HG03575 (cell line): ENCODE data around the gene MFSD11.
"Not testable (repeated sequence)": the region's sequence is repeated elsewhere in the genome, so short reads cannot be mapped to it uniquely, and the experiment has no call there.

Experiments used
- ATAC-seq: cut with Tn5 transposase; IDR thresholded peaks from one replicate; pipeline ENCODE4 v1.9.1; 2021; ENCODE audit not compliant: unreplicated experiment, insufficient number of reproducible peaks, low FRiP score; ENCODE audit errors: extremely low read depth

Gene MFSD11

DNA sequence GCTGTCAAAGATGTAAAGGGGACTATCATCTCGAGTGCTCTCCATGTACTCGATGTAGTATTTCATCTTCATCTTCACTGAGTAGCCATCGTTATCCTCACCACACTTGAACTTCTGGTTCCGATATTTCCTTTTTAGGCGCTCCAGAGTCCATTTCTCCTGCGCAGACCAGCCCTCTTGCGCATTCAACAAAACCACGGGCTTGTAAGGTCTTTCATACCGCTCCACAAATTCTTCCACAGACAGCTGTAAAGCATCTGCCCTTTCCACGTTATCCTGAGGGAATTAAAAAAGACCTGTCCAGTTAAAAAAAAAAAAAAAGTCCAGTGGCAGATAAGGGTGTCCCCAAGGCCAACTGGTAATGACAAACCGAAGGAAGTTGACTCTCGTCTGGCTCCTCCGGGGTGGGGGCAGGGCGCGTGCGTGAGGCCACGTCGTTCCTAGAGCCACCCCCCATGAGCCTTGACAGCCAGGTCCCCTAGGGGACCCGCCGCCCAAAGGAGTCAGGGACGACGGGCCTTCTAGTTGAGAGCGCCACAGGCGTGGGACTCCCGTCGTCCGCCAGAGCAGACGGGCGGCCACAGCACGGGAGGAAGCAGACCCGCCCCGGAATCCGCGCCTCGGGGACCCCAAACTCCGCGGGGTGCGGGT is 12.2 kb upstream of the MFSD11 start:
- ATAC-seq: no peak

DNA sequence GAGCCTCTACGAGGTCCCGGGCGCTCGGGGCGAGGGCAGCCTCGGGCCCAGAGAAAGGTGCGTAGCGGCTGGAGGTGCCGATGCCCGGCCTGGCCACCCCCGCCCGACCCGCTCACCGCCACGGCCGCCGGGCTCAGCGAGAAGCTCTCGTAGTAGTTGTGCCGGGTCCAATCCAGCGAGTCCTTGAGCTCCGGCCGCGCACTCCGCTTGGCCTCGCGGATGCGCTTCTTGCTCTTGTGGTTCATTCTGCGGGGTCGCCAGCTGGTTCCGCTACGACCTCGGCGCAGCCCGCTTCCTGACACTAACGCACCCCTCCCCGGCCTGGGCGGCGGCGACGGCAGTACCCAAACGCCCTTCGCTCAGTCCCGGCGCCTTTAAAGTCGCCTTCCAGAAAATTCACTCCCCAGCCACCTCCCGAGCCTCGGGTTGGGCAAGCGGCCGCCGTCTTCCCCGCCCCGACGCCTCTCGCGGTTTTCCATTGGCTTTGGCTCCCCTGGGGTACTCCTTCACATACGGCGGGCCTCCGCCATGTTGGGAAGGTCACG is 11.6 kb upstream of the MFSD11 start, which contains the start of gene JMJD6:
TSS of gene JMJD6 (minus strand) at position 376 of the 545 bp plus-strand sequence. CDS start at position 245, 131 bp downstream.
- peak; percentile 22 for ATAC-seq

DNA sequence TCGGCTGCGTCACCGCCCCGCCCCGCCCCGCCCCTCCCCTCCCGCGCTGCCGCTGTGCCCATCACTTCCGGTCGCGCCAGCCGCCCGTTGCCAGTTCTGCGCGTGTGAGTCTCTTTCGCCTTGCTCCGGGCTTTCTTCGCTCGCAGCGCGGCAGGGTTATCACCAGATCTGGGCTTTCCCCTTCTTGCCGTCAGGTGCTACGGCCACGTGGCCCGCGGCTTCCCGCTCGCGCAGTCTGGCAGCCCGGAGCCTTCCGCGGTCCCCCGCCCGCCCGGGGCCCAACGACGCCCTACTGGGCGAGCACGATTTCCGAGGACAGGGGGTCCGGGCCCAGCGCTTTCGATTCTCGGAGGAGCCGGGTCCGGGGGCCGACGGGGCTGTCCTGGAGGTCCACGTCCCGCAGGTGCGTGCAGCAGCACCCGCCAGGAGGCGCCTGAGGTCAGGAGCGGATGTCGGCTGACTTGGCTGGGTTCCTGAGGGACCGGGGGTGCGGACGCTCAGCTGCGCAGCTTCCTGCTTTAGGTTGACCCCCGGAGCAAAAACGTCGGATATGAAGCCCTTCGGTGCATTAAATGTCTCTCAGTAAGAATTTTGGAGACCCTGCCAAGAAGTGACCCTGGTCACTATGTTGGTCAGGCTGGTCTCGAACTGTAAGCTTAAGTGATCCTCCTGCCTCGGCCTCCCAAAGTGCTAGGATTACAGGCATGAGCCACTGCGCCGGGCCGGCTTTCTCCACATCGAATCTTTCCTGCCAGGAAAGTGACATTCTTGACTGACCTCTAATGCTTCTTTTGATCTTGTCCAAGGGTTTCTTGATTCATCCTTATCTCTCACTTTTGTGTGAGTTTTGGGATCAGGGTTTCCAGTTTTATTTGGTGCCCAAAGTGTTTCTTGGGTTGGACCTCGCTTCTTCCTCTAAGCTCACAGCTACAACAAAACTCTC is 10.9 kb upstream of the MFSD11 start, which contains the start of gene METTL23:
TSS of gene METTL23 (plus strand) at position 64 of the 943 bp plus-strand sequence. CDS start 2,872 bp downstream, outside the sequence.
- peak; percentile 28 for ATAC-seq

DNA sequence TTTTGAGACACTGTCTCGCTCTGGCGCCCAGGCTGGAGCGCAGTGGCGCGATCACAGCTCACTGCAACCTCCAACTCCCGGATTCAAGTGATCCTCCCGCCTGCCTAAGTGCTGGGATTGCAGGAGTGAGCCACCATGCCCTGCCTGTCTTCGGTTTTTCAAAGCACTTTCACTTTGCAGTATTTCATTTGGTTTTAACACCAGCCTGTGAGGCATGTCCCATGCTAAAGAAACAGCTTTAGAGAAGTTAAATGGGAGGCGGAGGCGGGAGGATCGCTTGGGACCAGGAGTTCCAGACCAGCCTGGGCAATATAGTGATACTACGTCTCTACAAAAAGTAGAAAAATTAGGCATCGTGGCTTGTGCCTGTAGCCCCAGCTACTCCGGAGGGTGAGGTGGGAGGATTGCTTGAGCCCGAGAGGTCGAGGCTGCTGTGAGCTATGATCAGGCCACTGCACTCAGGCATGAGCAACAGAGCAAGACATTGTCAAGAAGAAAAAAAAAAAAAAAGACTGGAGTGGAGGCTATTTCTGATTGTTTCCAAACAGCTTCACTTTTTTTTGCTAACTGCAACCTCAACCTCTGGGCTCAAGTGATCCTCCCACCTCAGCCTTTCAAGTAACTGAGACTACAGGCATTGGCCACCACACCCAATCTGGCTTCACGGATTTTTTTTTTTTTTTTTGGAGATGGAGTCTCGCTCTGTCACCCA is 10.0 kb upstream of the MFSD11 start:
- ATAC-seq: no peak

DNA sequence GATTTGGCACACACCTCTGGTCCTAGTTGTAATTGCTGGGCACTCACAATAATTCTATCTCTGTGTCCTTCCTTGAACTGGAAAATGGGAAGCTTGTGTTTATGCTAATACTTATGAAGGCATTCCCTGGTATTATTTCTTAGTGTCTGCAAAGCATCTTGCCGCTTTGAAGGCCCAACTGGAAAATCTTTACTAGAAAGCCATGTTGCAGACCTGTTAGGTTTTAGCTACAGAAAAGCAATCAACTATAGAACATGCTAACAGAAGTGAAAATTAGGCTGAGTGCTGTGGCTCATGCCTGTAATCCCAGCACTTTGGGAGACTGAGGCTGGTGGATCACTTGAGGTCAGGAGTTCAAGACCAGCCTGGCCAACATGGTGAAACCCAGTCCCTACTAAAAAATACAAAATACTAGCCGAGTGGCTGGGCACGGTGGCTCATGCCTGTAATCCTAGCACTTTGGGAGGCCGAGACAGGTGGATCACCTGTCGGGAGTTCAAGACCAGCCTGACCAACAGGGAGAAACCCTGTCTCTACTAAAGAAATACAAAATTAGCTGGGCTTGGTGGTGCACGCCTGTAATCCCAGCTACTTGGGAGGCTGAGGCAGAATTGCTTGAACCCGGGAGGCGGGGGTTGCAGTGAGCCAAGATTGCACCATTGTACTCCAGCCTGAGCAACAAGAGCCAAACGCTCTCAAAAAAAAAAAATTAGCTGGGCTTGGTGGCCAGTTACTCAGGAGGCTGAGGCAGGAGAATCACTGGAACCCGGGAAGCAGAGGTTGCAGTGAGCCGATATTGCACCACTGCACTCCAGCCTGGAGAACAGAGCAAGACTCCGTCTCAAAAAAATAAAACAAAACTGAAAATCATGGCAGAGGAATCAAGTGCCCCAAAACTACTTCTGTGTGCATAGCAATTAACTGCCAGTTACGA is 5.9 kb upstream of the MFSD11 start:
- ATAC-seq: not testable (repeated sequence)

DNA sequence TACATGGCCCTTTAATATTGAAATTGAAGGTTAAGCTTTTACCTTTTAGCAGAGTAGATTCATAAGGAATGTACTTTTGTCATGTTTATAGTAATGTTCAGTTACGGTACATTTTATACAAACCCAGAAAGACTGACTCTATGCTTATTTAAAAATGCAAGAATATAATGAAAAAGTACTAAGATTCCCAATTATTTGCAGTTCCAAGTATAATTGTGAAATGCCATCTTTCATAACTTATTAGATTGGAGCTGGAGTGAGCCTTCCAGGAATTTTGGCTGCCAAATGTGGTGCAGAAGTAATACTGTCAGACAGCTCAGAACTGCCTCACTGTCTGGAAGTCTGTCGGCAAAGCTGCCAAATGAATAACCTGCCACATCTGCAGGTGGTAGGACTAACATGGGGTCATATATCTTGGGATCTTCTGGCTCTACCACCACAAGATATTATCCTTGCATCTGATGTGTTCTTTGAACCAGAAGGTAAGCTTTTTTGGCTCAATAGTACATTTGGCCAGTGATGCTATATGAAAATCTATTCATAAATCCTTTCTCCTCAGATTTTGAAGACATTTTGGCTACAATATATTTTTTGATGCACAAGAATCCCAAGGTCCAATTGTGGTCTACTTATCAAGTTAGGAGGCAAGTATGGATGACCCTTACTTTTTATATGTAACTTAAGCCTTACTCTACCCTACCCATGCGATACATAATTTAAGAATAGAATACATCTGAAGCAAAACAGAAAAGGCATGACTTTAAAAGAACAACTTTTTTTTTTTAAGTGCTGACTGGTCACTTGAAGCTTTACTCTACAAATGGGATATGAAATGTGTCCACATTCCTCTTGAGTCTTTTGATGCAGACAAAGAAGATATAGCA is 4.9 kb upstream of the MFSD11 start:
- no peak for ATAC-seq

DNA sequence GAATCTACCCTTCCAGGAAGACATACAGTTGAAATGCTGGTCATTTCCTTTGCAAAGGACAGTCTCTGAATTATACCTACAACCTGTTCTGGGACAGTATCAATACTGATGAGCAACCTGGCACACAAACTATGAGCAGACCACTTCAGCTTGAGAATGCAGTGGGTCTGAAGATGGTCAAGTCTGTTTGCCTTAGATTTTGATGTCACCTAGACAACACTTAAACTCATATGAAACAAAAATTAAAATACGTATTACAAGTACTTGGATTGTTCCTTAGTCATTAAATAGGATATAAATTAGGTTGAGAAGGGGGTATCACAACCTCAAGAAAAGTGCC is 4.3 kb upstream of the MFSD11 start:
- ATAC-seq: no peak

DNA sequence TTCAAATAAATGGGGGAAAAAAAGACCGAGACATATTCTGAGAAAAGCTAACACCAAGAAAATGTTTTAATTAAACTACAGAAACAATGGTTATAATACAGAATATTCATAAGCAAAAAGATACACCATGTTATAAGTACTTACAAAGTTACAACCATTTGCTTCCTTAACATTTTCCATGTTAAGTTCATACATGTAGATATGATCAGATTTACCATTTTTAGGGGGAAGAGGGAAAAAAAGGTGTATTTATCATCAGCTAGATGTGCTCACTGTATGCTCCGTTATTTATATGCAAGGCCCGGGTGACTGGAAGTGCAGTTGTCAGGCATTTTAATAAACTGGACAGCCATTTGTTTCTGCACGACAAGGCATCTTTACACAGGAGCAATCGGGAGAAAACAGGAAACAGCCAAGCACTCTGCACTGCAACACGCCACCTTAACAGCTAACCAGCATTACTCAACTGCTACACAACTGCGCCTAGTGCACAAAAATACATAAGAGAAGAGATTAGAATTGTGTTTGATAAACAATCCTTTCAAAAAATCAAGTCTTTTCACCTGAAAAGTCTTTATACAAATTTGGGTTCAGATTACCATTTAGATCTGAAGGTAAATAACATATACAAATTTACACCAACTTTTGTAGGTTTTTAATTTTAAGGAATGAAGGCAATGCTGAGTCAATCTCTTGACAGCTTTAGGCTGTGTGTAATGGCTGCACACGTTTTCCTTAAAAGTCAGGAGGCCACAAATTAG is 3.7 kb upstream of the MFSD11 start:
- ATAC-seq: no peak

DNA sequence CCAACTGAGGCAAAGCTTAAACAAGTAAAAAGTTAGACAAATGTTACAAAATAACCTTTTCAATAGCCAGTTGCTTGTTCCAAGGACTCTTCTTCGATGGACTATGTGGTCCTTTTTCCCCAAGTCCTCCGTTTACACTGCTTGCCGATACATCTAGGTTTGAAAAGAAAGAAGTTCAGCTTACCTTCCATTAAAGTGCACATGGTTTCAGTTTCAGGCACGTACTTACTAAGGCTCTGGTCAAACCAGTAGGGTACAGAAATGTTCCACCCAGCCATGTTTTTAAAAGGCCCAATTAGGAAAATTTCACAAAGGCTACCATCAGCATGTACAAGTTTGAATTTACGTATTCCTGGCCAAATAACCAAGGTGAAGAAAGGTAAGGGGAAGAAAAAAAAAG is 2.9 kb upstream of the MFSD11 start:
- ATAC-seq: no peak

DNA sequence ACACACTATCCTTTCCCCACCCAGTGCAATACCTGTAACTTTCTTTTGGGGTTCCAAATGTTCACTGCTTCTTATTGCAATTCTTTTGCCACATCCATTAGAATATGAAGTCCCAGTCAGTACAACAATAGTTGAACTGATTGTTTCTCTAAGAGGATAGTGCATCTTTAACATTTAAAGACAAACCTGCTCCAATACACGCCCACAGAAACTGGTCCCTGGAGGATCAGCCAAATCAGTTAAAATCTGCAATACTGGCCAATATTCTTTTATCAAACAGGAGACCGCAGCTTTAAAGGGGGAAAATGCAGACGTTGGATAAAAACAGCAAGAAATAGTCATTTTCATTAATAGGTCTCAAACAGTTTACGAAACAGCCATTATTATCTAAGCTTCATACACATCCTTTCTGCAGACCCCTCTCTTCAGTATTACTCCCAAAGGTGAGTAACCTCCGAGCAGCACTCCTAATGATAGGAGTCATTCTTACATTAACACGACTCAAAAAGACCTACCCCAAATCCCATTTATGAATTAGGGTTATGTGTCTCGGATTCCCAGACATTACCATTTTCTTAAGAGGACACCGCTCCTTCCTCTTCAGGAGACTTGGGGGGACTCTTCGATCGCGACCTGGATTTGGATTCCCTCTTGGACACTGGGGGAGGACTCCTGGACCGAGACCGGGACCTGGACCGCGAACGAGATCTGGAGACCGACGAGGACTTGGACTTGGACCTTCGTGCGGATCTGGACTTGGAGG is 2.2 kb upstream of the MFSD11 start:
- no peak for ATAC-seq

DNA sequence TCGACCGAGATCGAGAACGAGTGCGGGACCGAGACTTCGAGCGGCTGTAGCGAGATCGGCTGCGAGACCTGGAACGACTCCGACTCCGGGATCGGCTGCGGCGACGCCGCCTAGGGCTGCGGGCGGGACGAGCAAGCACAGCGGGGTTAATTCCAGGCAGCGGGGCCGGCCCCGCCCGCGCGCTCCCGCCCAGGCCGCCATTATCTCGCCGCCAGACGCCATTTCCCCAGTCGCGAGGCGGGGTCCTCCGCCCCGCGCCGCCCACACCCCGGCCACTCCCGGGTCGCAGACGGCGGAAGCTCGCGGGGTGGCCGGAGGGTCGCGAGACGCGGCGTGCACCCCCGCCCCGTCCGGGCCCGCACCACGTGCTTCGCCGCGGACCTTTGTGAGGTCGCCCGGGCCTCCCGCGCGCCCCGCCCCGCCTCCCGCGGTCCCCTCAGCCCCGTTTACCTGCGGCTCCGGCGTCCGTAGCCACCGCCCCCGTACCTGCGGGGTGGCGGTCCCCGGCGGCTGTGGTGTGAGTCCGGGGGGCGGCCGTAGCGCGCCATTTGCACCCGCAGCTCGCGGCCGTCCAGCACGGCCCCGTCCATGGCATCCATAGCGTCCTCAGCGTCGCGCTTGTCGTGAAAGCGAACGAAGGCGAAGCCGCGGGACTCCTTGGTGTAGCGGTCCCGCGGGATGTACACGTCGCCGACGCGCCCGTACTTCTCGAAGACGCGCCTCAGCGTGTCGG is 1.4 kb upstream of the MFSD11 start:
- ATAC-seq: no peak

DNA sequence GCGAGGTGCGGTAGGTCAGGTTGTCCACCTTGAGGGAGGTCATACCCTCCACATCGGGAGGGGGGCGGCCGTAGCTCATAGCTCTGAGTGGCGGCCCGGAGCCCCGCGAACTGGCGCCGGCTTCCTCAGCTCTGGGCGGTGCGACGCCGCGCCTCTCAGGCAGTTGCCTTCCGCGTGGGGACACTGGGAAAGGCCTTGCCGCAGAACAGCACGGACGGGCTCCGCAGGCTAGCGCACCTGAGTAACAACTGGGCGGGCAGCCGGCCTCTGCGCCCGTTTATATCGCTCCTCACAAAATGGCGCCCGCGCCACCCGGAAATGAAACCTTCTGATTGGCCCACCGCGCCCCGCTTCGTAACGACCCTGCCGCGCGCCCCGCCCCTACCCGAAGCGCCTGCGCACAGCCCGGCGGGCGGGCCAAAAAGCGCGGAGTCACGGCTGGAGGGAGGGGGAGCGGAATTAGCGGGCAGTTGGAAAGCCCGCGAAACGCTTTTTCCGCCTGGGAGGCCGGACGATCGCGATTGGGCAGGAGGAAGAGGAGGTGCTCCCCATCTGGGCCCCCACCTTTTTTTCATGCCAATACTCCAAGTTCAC is 740 bp upstream of the MFSD11 start, which contains the start of gene SRSF2:
TSS of gene SRSF2 (minus strand) at position 250 of the 594 bp plus-strand sequence. CDS start at position 79, 171 bp downstream.
- ATAC-seq: peak; percentile 32

DNA sequence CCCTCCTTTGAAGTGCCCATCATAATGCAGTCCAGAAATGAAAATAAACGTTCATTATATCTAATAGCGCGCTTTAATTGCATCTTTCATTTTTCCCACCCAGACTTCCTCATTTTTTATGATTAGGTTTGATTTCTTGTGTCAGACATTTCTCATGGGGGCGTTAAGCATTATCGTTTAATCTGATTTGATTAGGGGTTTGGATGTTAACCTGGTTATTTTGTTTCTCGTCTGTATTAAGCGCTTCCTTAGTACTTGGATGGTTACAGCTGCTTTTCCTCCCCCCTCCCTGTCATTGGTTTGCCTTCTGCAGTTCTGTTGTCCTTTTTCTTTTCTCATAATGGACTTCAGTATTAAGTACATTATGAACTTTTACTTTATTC is 540 bp downstream of the MFSD11 start:
- ATAC-seq: no peak

DNA sequence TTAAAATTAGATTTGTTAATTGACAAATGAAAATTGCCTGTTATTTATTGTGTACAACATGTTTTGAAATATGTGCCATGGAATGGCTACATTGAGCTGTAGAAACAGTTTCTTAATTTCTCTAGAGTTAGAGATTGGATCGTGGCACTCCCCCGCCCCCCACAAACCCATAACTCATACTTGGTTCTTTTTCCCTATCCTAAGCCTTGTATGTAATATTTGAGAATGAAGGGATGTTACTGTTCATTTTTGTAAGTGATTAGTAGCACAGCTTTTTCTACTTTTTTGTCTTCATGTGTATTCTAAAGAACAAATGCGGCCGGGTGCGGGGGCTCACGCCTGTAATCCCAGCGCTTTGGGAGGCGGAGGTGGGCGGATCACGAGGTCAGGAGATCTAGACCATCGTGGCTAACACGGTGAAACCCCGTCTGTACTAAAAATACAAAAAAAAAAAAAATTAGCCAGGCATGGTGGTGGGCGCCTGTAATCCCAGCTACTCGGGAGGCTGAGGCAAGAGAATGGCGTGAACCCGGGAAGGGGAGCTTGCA is 1.7 kb downstream of the MFSD11 start:
- ATAC-seq: not testable (repeated sequence)
